NCI-H524 treated with DMSO at 0.1 percent for 48 hours (cell line): ENCODE measurements around the gene TSC22D4.
"Not testable (repeated sequence)": the region's sequence is repeated elsewhere in the genome, so short reads cannot be mapped to it uniquely, and the experiment has no call there.

Source experiments
- DNase-seq: peaks from one replicate; lab custom pipeline; 2025; lab: John Stamatoyannopoulos, UW

TSC22D4 gene

GRCh38 chr7:100478958-100479660 lies at the start of gene TSC22D4:
TSS of gene TSC22D4 (minus strand) at chr7:100479214. CDS start at chr7:100478038, 1,176 bp downstream.
- DNase-seq: peak; percentile 50

- DNase-seq: not testable (repeated sequence)
Measured at GRCh38 chr7:100528108-100528866, 49.3 kb upstream of the TSC22D4 start.

GRCh38 chr7:100523192-100523591 lies 44.2 kb upstream of the TSC22D4 start:
- not testable (repeated sequence) for DNase-seq

GRCh38 chr7:100521909-100522593 lies 43.0 kb upstream of the TSC22D4 start:
- DNase-seq: not testable (repeated sequence)

- DNase-seq: no peak
Measured at GRCh38 chr7:100521076-100521475, 42.1 kb upstream of the TSC22D4 start.

GRCh38 chr7:100520138-100520537 lies 41.1 kb upstream of the TSC22D4 start:
- DNase-seq: no peak

GRCh38 chr7:100519580-100519979 lies 40.6 kb upstream of the TSC22D4 start:
- DNase-seq: no peak

- DNase-seq: no peak
Measured at GRCh38 chr7:100517305-100517704, 38.3 kb upstream of the TSC22D4 start.

GRCh38 chr7:100516135-100516812 lies 37.3 kb upstream of the TSC22D4 start:
- DNase-seq: no peak

- DNase-seq: no peak
Measured at GRCh38 chr7:100515072-100515532, 36.1 kb upstream of the TSC22D4 start.

- no peak for DNase-seq
Measured at GRCh38 chr7:100513212-100513810, 34.3 kb upstream of the TSC22D4 start.

GRCh38 chr7:100510437-100511239 lies 31.6 kb upstream of the TSC22D4 start:
- DNase-seq: no peak

- no peak for DNase-seq
Measured at GRCh38 chr7:100509231-100509630, 30.2 kb upstream of the TSC22D4 start.

GRCh38 chr7:100506356-100506923 lies 27.4 kb upstream of the TSC22D4 start:
- no peak for DNase-seq

GRCh38 chr7:100504887-100505611 lies 26.0 kb upstream of the TSC22D4 start:
- DNase-seq: no peak

GRCh38 chr7:100504031-100504430 lies 25.0 kb upstream of the TSC22D4 start:
- DNase-seq: not testable (repeated sequence)

GRCh38 chr7:100500743-100501142 lies 21.7 kb upstream of the TSC22D4 start:
- DNase-seq: not testable (repeated sequence)

- no peak for DNase-seq
Measured at GRCh38 chr7:100496509-100496908, 17.5 kb upstream of the TSC22D4 start.

GRCh38 chr7:100493476-100494264 lies 14.7 kb upstream of the TSC22D4 start:
- DNase-seq: no peak
